Keratinocyte (primary cell): ENCODE results near the gene STRADA.

ENCODE experiments used
- CTCF ChIP-seq, 3 experiments: IDR thresholded peaks in 1 of 3; conservative IDR thresholded peaks in 1 of 3; optimal IDR thresholded peaks in 1 of 3; 2 replicates in 2 of 3; 3 replicates in 1 of 3; pipeline versions ENCODE3 to v1.5.1; 2011; ENCODE audit warnings: low read length in 3 of 3, mild to moderate bottlenecking in 3 of 3, moderate library complexity in 2 of 3, control low read depth in 1 of 3, inconsistent platforms in 1 of 3; ENCODE audit not compliant: insufficient read depth in 2 of 3; ENCODE audit errors: extremely low read depth in 1 of 3
- EZH2 ChIP-seq: IDR thresholded peaks from one replicate; pipeline ENCODE4 v1.6.1; 2012; ENCODE audit warnings: inconsistent platforms, mild to moderate bottlenecking, low read length, moderate library complexity

- TF ChIP-seq CTCF (optimal IDR thresholded peaks at IDR 0.05 in 1 of 3, IDR thresholded peaks at IDR 0.05 in 1 of 3, conservative IDR thresholded peaks at IDR 0.05 in 1 of 3; ENCODE audit: extremely low read depth in 1 of 3, insufficient read depth in 2 of 3, low read length in 3 of 3): no peak
- TF ChIP-seq EZH2: no peak
Measured at GRCh38 chr17:63682441-63682840, 59.2 kb downstream of the STRADA start.
